ENCODE data around the gene OR14J1. TPM values are rescaled to one million over a fixed set of nuclear protein-coding genes. Genes with fewer than 3 reads are reported as not detected.
"Not testable (repeated sequence)": the region's sequence is repeated elsewhere in the genome, so short reads cannot be mapped to it uniquely, and the experiment has no call there.

The OR14J1 gene
- total RNA-seq, 1 donor from 2014 or later: not detected

- H3K4me1 Mint-ChIP-seq (ENCODE audit: unreplicated experiment): no peaks in the 10 kb centered on the region
- H3K27me3 Mint-ChIP-seq (ENCODE audit: unreplicated experiment): no peaks in the 10 kb centered on the region
- TF ChIP-seq, protein P1, sequence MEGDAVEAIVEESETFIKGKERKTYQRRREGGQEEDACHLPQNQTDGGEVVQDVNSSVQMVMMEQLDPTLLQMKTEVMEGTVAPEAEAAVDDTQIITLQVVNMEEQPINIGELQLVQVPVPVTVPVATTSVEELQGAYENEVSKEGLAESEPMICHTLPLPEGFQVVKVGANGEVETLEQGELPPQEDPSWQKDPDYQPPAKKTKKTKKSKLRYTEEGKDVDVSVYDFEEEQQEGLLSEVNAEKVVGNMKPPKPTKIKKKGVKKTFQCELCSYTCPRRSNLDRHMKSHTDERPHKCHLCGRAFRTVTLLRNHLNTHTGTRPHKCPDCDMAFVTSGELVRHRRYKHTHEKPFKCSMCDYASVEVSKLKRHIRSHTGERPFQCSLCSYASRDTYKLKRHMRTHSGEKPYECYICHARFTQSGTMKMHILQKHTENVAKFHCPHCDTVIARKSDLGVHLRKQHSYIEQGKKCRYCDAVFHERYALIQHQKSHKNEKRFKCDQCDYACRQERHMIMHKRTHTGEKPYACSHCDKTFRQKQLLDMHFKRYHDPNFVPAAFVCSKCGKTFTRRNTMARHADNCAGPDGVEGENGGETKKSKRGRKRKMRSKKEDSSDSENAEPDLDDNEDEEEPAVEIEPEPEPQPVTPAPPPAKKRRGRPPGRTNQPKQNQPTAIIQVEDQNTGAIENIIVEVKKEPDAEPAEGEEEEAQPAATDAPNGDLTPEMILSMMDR (IDR thresholded peaks at IDR 0.05): no peak
- DNase-seq (ENCODE audit: extremely low spot score, unreplicated experiment): no peak
- H3K4me3 Mint-ChIP-seq (ENCODE audit: unreplicated experiment): no peak overlapping the region
- H3K27ac Mint-ChIP-seq (ENCODE audit: unreplicated experiment): no peak overlapping the region
- H3K9me3 Mint-ChIP-seq (ENCODE audit: unreplicated experiment): no peaks in the 10 kb centered on the region
- no peaks in the 10 kb centered on the region for H3K36me3 Mint-ChIP-seq (ENCODE audit: unreplicated experiment)
These were observed 7.0 kb upstream of the OR14J1 start for GRCh38 chr6:29294499-29294914.

DNA sequence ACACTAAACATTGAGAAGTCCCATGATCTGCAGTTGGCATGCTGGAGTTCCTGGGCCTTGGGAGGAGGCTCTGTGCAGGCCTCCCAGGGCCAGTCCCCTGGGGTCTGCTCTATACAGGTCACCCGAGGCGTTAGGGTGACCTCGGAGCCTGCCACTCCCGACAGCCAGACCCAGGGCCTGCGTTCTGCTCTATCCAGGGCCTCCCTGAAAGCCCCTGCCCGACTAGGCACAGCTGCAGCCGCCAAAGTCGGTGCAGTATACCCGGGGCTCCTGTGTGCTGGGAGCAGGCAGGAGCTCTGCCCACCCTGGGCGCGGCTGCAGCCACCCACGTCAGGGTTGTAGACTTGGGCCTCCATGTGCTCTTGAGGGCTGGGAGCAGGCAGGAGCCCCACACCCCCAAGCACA, 6.3 kb upstream of the OR14J1 start:
- DNase-seq (ENCODE audit: extremely low spot score, unreplicated experiment): no peak
- H3K4me3 Mint-ChIP-seq (ENCODE audit: unreplicated experiment): no peak overlapping the region
- no peaks in the 10 kb centered on the region for H3K9me3 Mint-ChIP-seq (ENCODE audit: unreplicated experiment)
- H3K27ac Mint-ChIP-seq (ENCODE audit: unreplicated experiment): no peak overlapping the region
- no peaks in the 10 kb centered on the region for H3K4me1 Mint-ChIP-seq (ENCODE audit: unreplicated experiment)
- no peaks in the 10 kb centered on the region for H3K27me3 Mint-ChIP-seq (ENCODE audit: unreplicated experiment)
- TF ChIP-seq, protein P1 (IDR thresholded peaks at IDR 0.05): no peak
- no peaks in the 10 kb centered on the region for H3K36me3 Mint-ChIP-seq (ENCODE audit: unreplicated experiment)

DNA sequence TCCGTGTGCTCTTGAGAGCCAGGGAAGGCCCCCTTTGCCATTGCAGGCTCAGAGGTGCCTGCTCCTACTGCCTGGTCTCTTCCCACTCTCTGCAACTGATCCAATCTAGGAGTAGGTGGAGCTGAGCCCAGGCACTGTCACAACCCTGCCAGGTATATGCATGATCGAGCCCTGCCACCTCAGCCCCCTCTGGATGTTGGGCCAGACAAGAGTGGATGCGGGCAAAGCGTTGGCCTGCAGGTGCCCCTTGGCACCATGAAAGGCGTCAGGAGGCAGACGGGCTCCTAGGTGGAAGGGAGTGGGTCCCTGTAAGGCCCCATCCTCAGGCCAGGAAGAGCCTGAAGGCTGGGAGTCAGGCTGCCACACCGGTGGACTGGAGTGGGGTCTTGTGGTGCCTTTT, 5.9 kb upstream of the OR14J1 start:
- DNase-seq (ENCODE audit: extremely low spot score, unreplicated experiment): no peak
- Mint-ChIP-seq H3K9me3 (ENCODE audit: unreplicated experiment) (no peaks in the 10 kb centered on the region), H3K36me3 (ENCODE audit: unreplicated experiment) (no peaks in the 10 kb centered on the region), H3K27me3 (ENCODE audit: unreplicated experiment) (no peaks in the 10 kb centered on the region), H3K4me3 (ENCODE audit: unreplicated experiment) (no peak overlapping the region), H3K4me1 (ENCODE audit: unreplicated experiment) (no peaks in the 10 kb centered on the region), H3K27ac (ENCODE audit: unreplicated experiment) (no peak overlapping the region)
- TF ChIP-seq, protein P1 (IDR thresholded peaks at IDR 0.05): no peak

- H3K36me3 Mint-ChIP-seq (ENCODE audit: unreplicated experiment): no peaks in the 10 kb centered on the region
- H3K4me3 Mint-ChIP-seq (ENCODE audit: unreplicated experiment): no peak overlapping the region
- H3K9me3 Mint-ChIP-seq (ENCODE audit: unreplicated experiment): peaks cover 4% of the 10 kb centered on the region
- DNase-seq (ENCODE audit: extremely low spot score, unreplicated experiment): no peak
- H3K27me3 Mint-ChIP-seq (ENCODE audit: unreplicated experiment): no peaks in the 10 kb centered on the region
- no peak overlapping the region for H3K27ac Mint-ChIP-seq (ENCODE audit: unreplicated experiment)
- TF ChIP-seq, protein P1 (IDR thresholded peaks at IDR 0.05): no peak
- H3K4me1 Mint-ChIP-seq (ENCODE audit: unreplicated experiment): no peaks in the 10 kb centered on the region
These were observed 18.4 kb downstream of the OR14J1 start for GRCh38 chr6:29319931-29320330.

DNA sequence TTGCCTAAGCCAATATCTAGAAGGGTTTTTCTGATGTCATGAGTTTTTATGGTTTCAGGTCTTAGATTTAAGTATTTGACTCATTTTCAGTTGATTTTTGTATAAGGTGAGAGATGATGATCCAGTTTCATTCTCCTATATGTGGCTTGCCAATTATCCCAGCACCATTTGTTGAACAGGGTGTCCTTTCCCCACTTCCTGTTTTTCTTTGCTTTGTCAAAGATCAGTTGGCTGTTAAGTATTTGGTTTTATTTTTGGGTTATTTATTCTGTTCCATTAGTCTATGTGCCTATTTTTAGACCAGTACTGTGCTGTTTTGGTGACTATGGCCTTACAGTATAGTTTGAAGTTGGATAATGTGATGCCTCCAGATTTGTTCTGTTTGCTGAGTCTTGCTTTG, 21.8 kb downstream of the OR14J1 start:
- not testable (repeated sequence) for H3K4me3 Mint-ChIP-seq (ENCODE audit: unreplicated experiment); H3K27me3 Mint-ChIP-seq (ENCODE audit: unreplicated experiment); H3K4me1 Mint-ChIP-seq (ENCODE audit: unreplicated experiment); H3K36me3 Mint-ChIP-seq (ENCODE audit: unreplicated experiment); H3K9me3 Mint-ChIP-seq (ENCODE audit: unreplicated experiment); DNase-seq (ENCODE audit: extremely low spot score, unreplicated experiment); H3K27ac Mint-ChIP-seq (ENCODE audit: unreplicated experiment)

- no peak for DNase-seq (ENCODE audit: extremely low spot score, unreplicated experiment)
- no peak overlapping the region for H3K4me3 Mint-ChIP-seq (ENCODE audit: unreplicated experiment)
- H3K4me1 Mint-ChIP-seq (ENCODE audit: unreplicated experiment): no peaks in the 10 kb centered on the region
- H3K9me3 Mint-ChIP-seq (ENCODE audit: unreplicated experiment): peaks cover 4% of the 10 kb centered on the region
- H3K27ac Mint-ChIP-seq (ENCODE audit: unreplicated experiment): no peak overlapping the region
- TF ChIP-seq, protein P1 (IDR thresholded peaks at IDR 0.05): no peak
- H3K36me3 Mint-ChIP-seq (ENCODE audit: unreplicated experiment): no peaks in the 10 kb centered on the region
- no peaks in the 10 kb centered on the region for H3K27me3 Mint-ChIP-seq (ENCODE audit: unreplicated experiment)
These were observed 24.3 kb downstream of the OR14J1 start for GRCh38 chr6:29325777-29326176.
